Endothelial cell of umbilical vein (primary cell): ENCODE data around the gene SNX19. TPM values are rescaled to one million over a fixed set of nuclear protein-coding genes. Genes with fewer than 3 reads are reported as not detected.

Experiments
- BruUV-seq: library from RNA; stranded (reverse); fragments of 400-500 nt; replicated peaks from 2 replicates; lab custom pipeline; 2021; lab: Mats Ljungman, UMichigan
- CTCF ChIA-PET: fragments of 300-600, 350-600 bp; sonication (Branson Sonifier 250); formaldehyde crosslinking; loops from one replicate; lab custom pipeline; 2021; ENCODE audit warnings: antibody characterized with exemption, inconsistent platforms; lab: Charles Lee
- POLR2A ChIA-PET: fragments of 300-600, 350-600 bp; sonication (Branson Sonifier 250); formaldehyde crosslinking; loops from one replicate; lab custom pipeline; 2021; ENCODE audit warnings: antibody characterized with exemption, inconsistent platforms; lab: Charles Lee
- DNase-seq: peaks from one replicate; pipeline ENCODE4 v3.0.0-alpha.2; 2011; ENCODE audit warnings: low read depth, low spot score
- FAIRE-seq: peaks from 2 replicates; lab custom pipeline; 2011; peaks lifted over from hg19 to GRCh38; lab: Jason Lieb, UNC
- H2AFZ ChIP-seq: 2 replicates; pipeline ENCODE4 v1.6.0; 2012; ENCODE audit warnings: low read depth, low read length, control low read depth, inconsistent platforms
- H3K27ac ChIP-seq: 2 replicates; pipeline ENCODE4 v1.5.1; 2011; ENCODE audit warnings: low read depth, mild to moderate bottlenecking, control low read depth, low read length, moderate library complexity; ENCODE audit not compliant: insufficient read depth
- H3K27me3 ChIP-seq, 2 experiments: 2 replicates each; pipeline versions ENCODE4 v1.6.0 to v1.6.1; 2011; ENCODE audit warnings: low read length in 2 of 2, mixed read lengths in 1 of 2; ENCODE audit not compliant: control insufficient read depth in 2 of 2, insufficient read depth in 2 of 2
- H3K36me3 ChIP-seq, 2 experiments: 2 replicates in 1 of 2; 3 replicates in 1 of 2; pipeline ENCODE4 v1.5.1; 2011; ENCODE audit warnings: low read length in 2 of 2, mild to moderate bottlenecking in 1 of 2, moderate library complexity in 1 of 2; ENCODE audit not compliant: control insufficient read depth in 2 of 2, insufficient read depth in 2 of 2; ENCODE audit errors: extremely low read depth in 1 of 2
- H3K4me1 ChIP-seq: 3 replicates; pipeline ENCODE4 v1.5.1; 2011; ENCODE audit warnings: mild to moderate bottlenecking, low read length; ENCODE audit not compliant: control insufficient read depth, insufficient read depth; ENCODE audit errors: extremely low read depth
- H3K4me2 ChIP-seq: 2 replicates; pipeline ENCODE4 v1.6.1; 2011; ENCODE audit warnings: low read length, control low read depth, mixed read lengths; ENCODE audit not compliant: insufficient read depth
- H3K4me3 ChIP-seq, 3 experiments: fragments of 200-600 bp in 1 of 3; sonication (generic), shearing (Covaris generic) in 1 of 3; replicated peaks in 1 of 3; 2 replicates each; pipeline ENCODE4 v1.5.1; 2011 to 2016; ENCODE audit warnings: control low read depth in 3 of 3, low read length in 3 of 3, mild to moderate bottlenecking in 2 of 3, inconsistent platforms in 1 of 3, low read depth in 1 of 3, moderate library complexity in 1 of 3; ENCODE audit not compliant: insufficient read depth in 1 of 3
- H3K79me2 ChIP-seq: 2 replicates; pipeline ENCODE4 v1.6.0; 2012; ENCODE audit warnings: low read length, inconsistent platforms; ENCODE audit not compliant: control insufficient read depth, insufficient read depth
- H3K9ac ChIP-seq: replicated peaks from 2 replicates; pipeline ENCODE3; 2011; ENCODE audit warnings: low read length, control low read depth; ENCODE audit not compliant: insufficient read depth; ENCODE audit errors: extremely low read depth
- H3K9me1 ChIP-seq: replicated peaks from 3 replicates; pipeline ENCODE4 v1.6.0; 2011; ENCODE audit warnings: mild to moderate bottlenecking, low read length; ENCODE audit not compliant: control insufficient read depth, insufficient read depth; ENCODE audit errors: extremely low read depth
- H3K9me3 ChIP-seq: replicated peaks from 2 replicates; pipeline ENCODE4 v1.5.1; 2012; ENCODE audit warnings: low read length, inconsistent platforms; ENCODE audit not compliant: control insufficient read depth, insufficient read depth
- H4K20me1 ChIP-seq: replicated peaks from 2 replicates; pipeline ENCODE3; 2011; ENCODE audit warnings: mild to moderate bottlenecking, low read length; ENCODE audit not compliant: control insufficient read depth, insufficient read depth; ENCODE audit errors: extremely low read depth
- CTCF ChIP-seq, 2 donors: IDR thresholded peaks; 1 replicate in 1 of 2; 2 replicates in 1 of 2; pipeline ENCODE4 v1.5.1; 2011; ENCODE audit warnings: low read length in 2 of 2, mild to moderate bottlenecking in 2 of 2, moderate library complexity in 2 of 2, control low read depth in 1 of 2, inconsistent platforms in 1 of 2, low read depth in 1 of 2; ENCODE audit not compliant: insufficient read depth in 1 of 2; ENCODE audit errors: extremely low read depth in 1 of 2
- EZH2 ChIP-seq: IDR thresholded peaks from 2 replicates; pipeline ENCODE4 v1.6.1; 2012; ENCODE audit warnings: borderline replicate concordance, low read depth, mild to moderate bottlenecking, moderate library complexity, low read length, inconsistent platforms; ENCODE audit not compliant: severe bottlenecking
- FOS ChIP-seq: IDR thresholded peaks from 2 replicates; pipeline ENCODE4 v1.6.1; 2011; ENCODE audit warnings: mild to moderate bottlenecking, low read length, moderate library complexity, borderline replicate concordance; ENCODE audit not compliant: insufficient read depth
- GATA2 ChIP-seq: IDR thresholded peaks from 2 replicates; pipeline ENCODE4 v1.7.0; 2011; ENCODE audit warnings: low read depth, mild to moderate bottlenecking, moderate library complexity, mixed read lengths, low read length; ENCODE audit not compliant: insufficient read length, insufficient read depth
- JUN ChIP-seq: IDR thresholded peaks from 2 replicates; pipeline ENCODE4 v1.6.1; 2011; ENCODE audit warnings: borderline replicate concordance, low read depth; ENCODE audit not compliant: insufficient read length, insufficient read depth
- MAX ChIP-seq: IDR thresholded peaks from 2 replicates; pipeline ENCODE4 v1.6.1; 2011; ENCODE audit not compliant: insufficient read depth, insufficient read length
- MYC ChIP-seq: IDR thresholded peaks from one replicate; pipeline ENCODE4 v1.6.1; 2011; ENCODE audit warnings: mild to moderate bottlenecking, low read depth, low read length
- POLR2A ChIP-seq: IDR thresholded peaks from 2 replicates; pipeline ENCODE4 v1.6.1; 2012; ENCODE audit warnings: low read depth, mild to moderate bottlenecking, control low read depth, low read length
- POLR2AphosphoS5 ChIP-seq: IDR thresholded peaks from 2 replicates; pipeline ENCODE4 v1.6.1; 2012; ENCODE audit warnings: low read depth, mild to moderate bottlenecking, control low read depth, low read length, moderate library complexity; ENCODE audit not compliant: insufficient read depth
- dilution Hi-C: fragments of 300-500 bp; cut with MboI; formaldehyde crosslinking; loops from one replicate; pipeline ENCODE4 v1.15.0; 2019; ENCODE audit warnings: low sequenced_read_pairs; ENCODE audit not compliant: extremely low pct_ligation_motif_present
- intact Hi-C: fragments of 100-400 bp; cut with micrococcal nuclease; formaldehyde crosslinking; loops from one replicate; pipeline ENCODE4 v1.10.0; 2022
- polyA plus RNA-seq, 4 experiments: library from polyadenylated mRNA; depleted of rRNA in 3 of 4; stranded (reverse) in 3 of 4; unstranded in 1 of 4; fragments of >200 nt; gene quantifications; 2 replicates each; pipeline versions ENCODE4 v1.2.1 to v1.2.3, GENCODE V29; 2011 to 2012; ENCODE audit warnings: missing spikeins in 1 of 4
- total RNA-seq: library from RNA; stranded (reverse); gene quantifications from 2 replicates; pipeline ENCODE4 v1.2.3, GENCODE V29; 2021

SNX19 gene
- total and polyA plus RNA-seq, 2 donors (not counting 3 experiments of a cell fraction or from before 2014, with no cell fraction given), result 37.4 to 49.8 TPM

DNA sequence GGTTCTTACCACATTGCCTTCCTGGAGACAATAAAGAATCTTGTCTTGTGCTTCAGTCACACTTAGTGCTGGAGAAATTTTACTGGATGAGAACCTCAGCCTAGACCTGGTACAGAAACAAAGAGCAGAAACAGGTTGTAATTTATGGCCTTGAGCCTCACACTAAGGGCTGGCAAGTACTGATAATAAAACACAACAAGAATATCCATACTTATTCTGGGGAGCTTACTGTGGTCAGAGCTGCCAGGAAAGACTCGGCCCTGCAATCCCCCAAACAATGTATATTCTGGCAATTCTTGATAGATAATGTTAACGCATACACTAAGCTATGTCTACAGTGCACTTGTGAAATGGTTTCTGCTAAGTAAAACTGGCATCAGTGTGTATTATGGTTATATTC lies 9.7 kb downstream of the SNX19 start:
- H3K4me1 ChIP-seq, result peaks cover 49% of the 10 kb centered on the region
- TF ChIP-seq JUN (no peak), MYC (no peak), GATA2 (no peak), FOS (no peak), EZH2 (no peak), CTCF (IDR thresholded peaks at IDR 0.05; ENCODE audit: extremely low read depth in 1 of 2, insufficient read depth in 1 of 2, low read depth in 1 of 2, low read length in 2 of 2) (no peak), MAX (no peak), POLR2AphosphoS5 (no peak), POLR2A (no peak)
- no TSS peak for BruUV-seq
- no peaks in the 10 kb centered on the region for H3K9me1 ChIP-seq
- H2AFZ ChIP-seq, result no peak overlapping the region
- H4K20me1 ChIP-seq, result no peaks in the 10 kb centered on the region
- no peak overlapping the region for H3K4me2 ChIP-seq
- ChIA-PET POLR2A (interaction anchor here (0.8 to 1.1 kb wide), 2 partner anchors 9 to 10 kb away, joined by 4 read pairs; partner anchors contain the start of gene SNX19), CTCF (interaction anchor here (1.1 to 2.0 kb wide), 3 partner anchors 9 to 476 kb away, joined by 3 to 14 read pairs (median 7); partner anchors contain the start of gene SNX19)
- intact Hi-C loops, result loop anchor here (5.0 kb wide), 1 partner anchor 841 kb away; no protein-coding TSS in a partner anchor
- dilution Hi-C loops, result no loop called here
- peaks cover 25 to 36% of the 10 kb centered on the region in 2 experiments for H3K36me3 ChIP-seq
- no peak overlapping the region for H3K9ac ChIP-seq
- no peaks in the 10 kb centered on the region for H3K27me3 ChIP-seq
- no peaks in the 10 kb centered on the region for H3K9me3 ChIP-seq
- H3K27ac ChIP-seq, result no peak overlapping the region
- DNase-seq, result peak; percentile 62
- H3K4me3 ChIP-seq, result no peak overlapping the region
- no peak for FAIRE-seq
- H3K79me2 ChIP-seq, result peaks cover 2% of the 10 kb centered on the region
